Ishikawa (cell line): ENCODE data around the gene ARHGEF4.

Source experiments
- CEBPB ChIP-seq: IDR thresholded peaks from 2 replicates; pipeline ENCODE4 v1.6.1; 2012
- CREB1 ChIP-seq: IDR thresholded peaks from 2 replicates; pipeline ENCODE4 v1.6.1; 2012; ENCODE audit warnings: low read depth
- EGR1 ChIP-seq: IDR thresholded peaks from 2 replicates; pipeline ENCODE4 v1.6.1; 2012
- EP300 ChIP-seq: IDR thresholded peaks from 2 replicates; pipeline ENCODE4 v1.6.1; 2012; ENCODE audit warnings: borderline replicate concordance
- FOXM1 ChIP-seq: IDR thresholded peaks from 2 replicates; pipeline ENCODE4 v1.6.1; 2012; ENCODE audit warnings: low read depth, borderline replicate concordance
- MAX ChIP-seq: IDR thresholded peaks from 2 replicates; pipeline ENCODE4 v1.6.1; 2012
- NFIC ChIP-seq: IDR thresholded peaks from 2 replicates; pipeline ENCODE4 v1.6.1; 2012
- RAD21 ChIP-seq: IDR thresholded peaks from 2 replicates; pipeline ENCODE4 v1.6.1; 2012; ENCODE audit warnings: low read depth
- REST ChIP-seq: IDR thresholded peaks from 2 replicates; pipeline ENCODE4 v1.6.1; 2012; ENCODE audit warnings: low read depth, mild to moderate bottlenecking
- TAF1 ChIP-seq: IDR thresholded peaks from 2 replicates; pipeline ENCODE4 v1.6.1; 2012; ENCODE audit warnings: low read depth, mild to moderate bottlenecking
- TCF12 ChIP-seq: IDR thresholded peaks from 2 replicates; pipeline ENCODE4 v1.6.1; 2012; ENCODE audit warnings: low read depth
- TEAD4 ChIP-seq: IDR thresholded peaks from 2 replicates; pipeline ENCODE4 v1.6.1; 2012
- USF1 ChIP-seq: IDR thresholded peaks from 2 replicates; pipeline ENCODE4 v1.6.1; 2012
- YY1 ChIP-seq: IDR thresholded peaks from 2 replicates; pipeline ENCODE4 v1.6.1; 2012; ENCODE audit warnings: low read depth
- ZBTB7A ChIP-seq: IDR thresholded peaks from 2 replicates; pipeline ENCODE4 v1.6.1; 2012; ENCODE audit warnings: low read depth

ARHGEF4 gene

GRCh38 chr2:131005216-131005935 lies 168.7 kb downstream of the ARHGEF4 start:
- no peak for TF ChIP-seq NFIC
- TF ChIP-seq EGR1, result no peak
- TF ChIP-seq EP300, result no peak
- TF ChIP-seq CREB1, result no peak
- TF ChIP-seq USF1, result no peak
- TF ChIP-seq ZBTB7A, result no peak
- no peak for TF ChIP-seq REST
- no peak for TF ChIP-seq TEAD4
- no peak for TF ChIP-seq YY1
- no peak for TF ChIP-seq FOXM1
- no peak for TF ChIP-seq TCF12
- TF ChIP-seq TAF1, result no peak
- TF ChIP-seq MAX, result no peak
- no peak for TF ChIP-seq CEBPB
- no peak for TF ChIP-seq RAD21

- no peak for TF ChIP-seq TCF12
- no peak for TF ChIP-seq FOXM1
- no peak for TF ChIP-seq RAD21
- TF ChIP-seq YY1, result no peak
- TF ChIP-seq TAF1, result no peak
- TF ChIP-seq REST, result no peak
- TF ChIP-seq MAX, result no peak
- no peak for TF ChIP-seq NFIC
- no peak for TF ChIP-seq USF1
- TF ChIP-seq CEBPB, result no peak
- no peak for TF ChIP-seq EGR1
Measured at GRCh38 chr2:131006561-131006960, 169.8 kb downstream of the ARHGEF4 start.

- TF ChIP-seq USF1, result no peak
- no peak for TF ChIP-seq CEBPB
- TF ChIP-seq REST, result no peak
- no peak for TF ChIP-seq MAX
- no peak for TF ChIP-seq CREB1
- TF ChIP-seq TCF12, result no peak
- TF ChIP-seq RAD21, result no peak
- no peak for TF ChIP-seq NFIC
- no peak for TF ChIP-seq TEAD4
- no peak for TF ChIP-seq YY1
- no peak for TF ChIP-seq ZBTB7A
- no peak for TF ChIP-seq EGR1
- TF ChIP-seq FOXM1, result no peak
- no peak for TF ChIP-seq EP300
- TF ChIP-seq TAF1, result no peak
Measured at GRCh38 chr2:131008967-131009366, 172.3 kb downstream of the ARHGEF4 start.
